Activated T-cell treated with anti-CD3 and anti-CD28 coated beads, Interleukin-2, amount 50 U/mL, for 4 hours (primary cell): ENCODE results near the gene GSTT2B. TPM values are rescaled to one million over a fixed set of nuclear protein-coding genes. Genes with fewer than 3 reads are reported as not detected.
"Not testable (repeated sequence)": the region's sequence is repeated elsewhere in the genome, so short reads cannot be mapped to it uniquely, and the experiment has no call there.

ENCODE experiments used
- ATAC-seq, 2 donors: fragments of 200-7000 bp; cut with Tn5 transposase; one replicate each; pipeline ENCODE4 v1.10.0; 2021
- DNase-seq: peaks from one replicate; pipeline ENCODE4 v3.0.0-alpha.2; 2020
- H3K27me3 Mint-ChIP-seq: one replicate; pipeline ENCODE4 v1.8.0; 2021; ENCODE audit warnings: low read depth, mixed read lengths
- H3K36me3 Mint-ChIP-seq: one replicate; pipeline ENCODE4 v1.8.0; 2022; ENCODE audit warnings: mixed read lengths; ENCODE audit not compliant: insufficient read depth
- H3K4me1 Mint-ChIP-seq: one replicate; pipeline ENCODE4 v1.8.0; 2021; ENCODE audit warnings: low read depth, mixed read lengths
- H3K4me3 Mint-ChIP-seq: one replicate; pipeline ENCODE4 v1.8.0; 2021; ENCODE audit warnings: mild to moderate bottlenecking, moderate library complexity, mixed read lengths
- H3K9me3 Mint-ChIP-seq: one replicate; pipeline ENCODE4 v1.8.0; 2021; ENCODE audit warnings: mixed read lengths
- total RNA-seq, 3 donors: library from RNA; stranded (reverse); gene quantifications; one replicate each; pipeline ENCODE4 v1.2.1, GENCODE V29; 2021

The GSTT2B gene
- total RNA-seq, 3 donors from 2014 or later = not detected

- no peaks in the 10 kb centered on the region for H3K9me3 Mint-ChIP-seq
- ATAC-seq = no peak
- no peak overlapping the region for H3K4me3 Mint-ChIP-seq
- H3K36me3 Mint-ChIP-seq = no peaks in the 10 kb centered on the region
- DNase-seq = no peak
- H3K27me3 Mint-ChIP-seq = no peaks in the 10 kb centered on the region
- H3K4me1 Mint-ChIP-seq = no peaks in the 10 kb centered on the region
Measured at GRCh38 chr22:23938328-23939016, 22.5 kb downstream of the GSTT2B start.

GRCh38 chr22:23926561-23926960, 34.4 kb downstream of the GSTT2B start:
- Mint-ChIP-seq H3K4me1 (no peaks in the 10 kb centered on the region), H3K36me3 (no peaks in the 10 kb centered on the region), H3K9me3 (peaks cover 15% of the 10 kb centered on the region), H3K4me3 (no peak overlapping the region), H3K27me3 (peaks cover 7% of the 10 kb centered on the region)
- ATAC-seq = no peak
- no peak for DNase-seq

- Mint-ChIP-seq H3K36me3 (no peaks in the 10 kb centered on the region), H3K4me1 (no peaks in the 10 kb centered on the region), H3K27me3 (peaks cover 7% of the 10 kb centered on the region)
Measured at GRCh38 chr22:23925020-23925606, 35.9 kb downstream of the GSTT2B start.

DNA sequence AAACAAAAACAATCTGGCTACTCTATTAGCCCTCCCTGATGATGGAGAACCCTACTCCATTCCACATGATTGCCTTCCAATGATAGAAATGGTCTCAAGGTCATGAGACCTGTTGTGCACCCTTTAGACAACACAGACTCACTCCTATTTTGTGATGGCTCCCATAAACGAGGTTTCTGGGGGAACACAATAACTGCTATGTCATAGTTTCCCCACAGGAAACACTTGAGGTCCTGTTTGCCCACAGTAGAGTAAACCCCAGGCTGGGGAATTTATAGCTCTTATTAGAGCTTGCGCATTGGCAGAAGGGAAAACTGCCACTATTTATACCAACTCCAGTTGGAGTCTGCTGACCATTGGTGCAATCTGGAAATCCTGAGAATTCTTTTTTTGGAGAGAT, 38.1 kb downstream of the GSTT2B start:
- H3K9me3 Mint-ChIP-seq = peaks cover 10% of the 10 kb centered on the region
- no peaks in the 10 kb centered on the region for H3K36me3 Mint-ChIP-seq
- H3K4me1 Mint-ChIP-seq = no peaks in the 10 kb centered on the region
- ATAC-seq = no peak
- H3K27me3 Mint-ChIP-seq = peaks cover 7% of the 10 kb centered on the region
- H3K4me3 Mint-ChIP-seq = no peak overlapping the region
- DNase-seq = no peak

More at GRCh38 chr22:23925020-23925606, 35.9 kb downstream of the GSTT2B start:
- ATAC-seq = no peak
- H3K4me3 Mint-ChIP-seq = no peak overlapping the region
- H3K9me3 Mint-ChIP-seq = peaks cover 10% of the 10 kb centered on the region
- no peak for DNase-seq

DNA sequence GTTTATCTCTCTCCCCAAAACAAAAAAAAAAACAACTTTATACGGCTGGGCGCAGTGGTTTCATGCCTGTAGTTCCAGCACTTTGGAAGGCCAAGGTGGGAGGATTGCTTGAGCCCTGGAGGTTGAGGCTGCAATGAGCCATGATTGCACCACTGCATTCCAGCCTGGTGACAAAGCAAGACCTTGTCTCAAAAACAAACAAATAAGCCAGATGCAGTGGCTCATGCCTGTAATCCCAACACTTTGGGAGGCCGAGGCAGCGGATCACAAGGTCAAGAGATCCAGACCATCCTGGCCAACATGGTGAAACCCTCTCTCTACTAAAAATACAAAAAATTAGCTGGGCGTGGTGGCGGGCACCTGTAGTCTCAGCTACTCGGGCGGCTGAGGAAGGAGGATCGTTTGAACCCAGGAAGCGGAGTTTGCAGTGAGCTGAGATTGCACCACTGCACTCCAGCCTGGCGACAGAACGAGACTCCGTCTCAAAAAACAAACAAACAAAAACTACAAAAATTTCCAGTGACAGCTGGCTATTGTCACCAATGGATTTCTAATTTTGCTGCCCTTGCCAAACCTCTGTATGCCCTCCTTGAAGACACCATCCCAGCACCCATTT, 39.3 kb downstream of the GSTT2B start:
- not testable (repeated sequence) for H3K27me3 Mint-ChIP-seq, H3K4me3 Mint-ChIP-seq, H3K4me1 Mint-ChIP-seq, DNase-seq, H3K9me3 Mint-ChIP-seq, ATAC-seq, H3K36me3 Mint-ChIP-seq

- not testable (repeated sequence) for H3K36me3 Mint-ChIP-seq, H3K9me3 Mint-ChIP-seq, H3K27me3 Mint-ChIP-seq, DNase-seq, H3K4me1 Mint-ChIP-seq, H3K4me3 Mint-ChIP-seq, ATAC-seq
Measured at GRCh38 chr22:23920267-23920611, 40.8 kb downstream of the GSTT2B start.

DNA sequence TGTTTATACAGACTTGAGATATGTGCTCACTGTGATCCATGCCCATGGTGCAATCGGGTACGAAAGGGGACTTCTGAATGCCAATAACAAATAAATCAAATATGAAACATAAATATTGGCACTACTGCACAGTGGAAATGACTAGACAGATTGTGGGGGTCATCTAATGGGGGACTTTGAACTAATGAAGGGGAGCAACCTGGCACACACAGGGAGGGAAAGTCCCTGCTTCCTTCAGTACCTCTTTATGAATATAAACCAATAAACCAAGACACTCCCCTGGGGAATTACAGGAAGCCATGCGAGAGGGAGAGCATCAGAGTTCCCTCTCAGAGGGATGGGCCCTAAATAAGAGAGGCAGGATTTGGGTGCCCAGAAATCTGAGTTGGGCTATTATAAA, 45.7 kb downstream of the GSTT2B start:
- Mint-ChIP-seq H3K36me3 (no peaks in the 10 kb centered on the region), H3K4me3 (no peak overlapping the region), H3K4me1 (peaks cover 17% of the 10 kb centered on the region), H3K27me3 (no peaks in the 10 kb centered on the region), H3K9me3 (no peaks in the 10 kb centered on the region)
- no peak for DNase-seq
- no peak for ATAC-seq

DNA sequence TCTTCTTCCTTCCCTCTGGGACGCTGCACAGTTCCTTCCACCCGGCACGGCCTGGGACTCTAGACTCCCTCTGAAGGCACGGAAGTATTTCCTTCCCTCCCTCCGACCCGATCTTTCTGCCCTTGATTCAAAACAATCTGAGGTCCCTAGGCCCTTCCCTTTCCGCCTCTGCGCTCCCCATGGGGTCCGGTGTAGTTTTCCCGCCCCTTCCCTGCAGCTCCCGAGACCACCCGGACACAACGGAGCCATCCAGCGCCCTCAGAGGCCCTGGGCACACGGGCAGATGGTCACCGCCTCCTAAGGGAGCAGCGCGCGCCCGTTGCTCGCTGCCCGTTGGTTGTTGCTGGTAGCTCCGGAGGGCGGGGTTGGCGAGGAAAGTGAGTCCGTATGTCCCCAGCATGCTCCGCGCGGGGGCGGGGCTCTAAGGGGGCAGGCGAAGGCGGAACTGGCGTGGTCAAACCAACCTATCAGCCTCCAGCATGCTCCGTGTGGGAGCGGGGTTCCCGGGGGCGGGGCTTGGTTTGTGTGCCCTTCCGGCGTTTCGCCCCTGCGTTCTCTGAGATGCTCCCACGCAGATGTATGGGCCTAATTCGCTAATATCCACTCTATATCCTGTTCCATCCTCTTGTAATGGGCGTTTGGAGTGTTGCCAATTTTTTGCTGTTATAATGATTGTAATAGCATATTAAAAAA, 47.2 kb downstream of the GSTT2B start:
- DNase-seq (peak; percentile 98), ATAC-seq (peak; percentile 98 to 99)
- Mint-ChIP-seq H3K9me3 (no peaks in the 10 kb centered on the region), H3K4me1 (peaks cover 17% of the 10 kb centered on the region), H3K27me3 (no peaks in the 10 kb centered on the region), H3K4me3 (peak overlapping the region; percentile 97), H3K36me3 (no peaks in the 10 kb centered on the region)

GRCh38 chr22:23913306-23913660, 47.7 kb downstream of the GSTT2B start:
- no peaks in the 10 kb centered on the region for H3K9me3 Mint-ChIP-seq
- peaks cover 17% of the 10 kb centered on the region for H3K4me1 Mint-ChIP-seq
- H3K27me3 Mint-ChIP-seq = peaks cover 2% of the 10 kb centered on the region
- H3K36me3 Mint-ChIP-seq = no peaks in the 10 kb centered on the region
- H3K4me3 Mint-ChIP-seq = peak overlapping the region; percentile 97
- no peak for DNase-seq
- ATAC-seq = peak; percentile 40 to 42

- peaks cover 2% of the 10 kb centered on the region for H3K27me3 Mint-ChIP-seq
- H3K36me3 Mint-ChIP-seq = no peaks in the 10 kb centered on the region
- H3K4me3 Mint-ChIP-seq = peak overlapping the region; percentile 6
- DNase-seq (no peak), ATAC-seq (no peak)
- peaks cover 17% of the 10 kb centered on the region for H3K4me1 Mint-ChIP-seq
- H3K9me3 Mint-ChIP-seq = no peaks in the 10 kb centered on the region
Measured at GRCh38 chr22:23912293-23912903, 48.6 kb downstream of the GSTT2B start.

DNA sequence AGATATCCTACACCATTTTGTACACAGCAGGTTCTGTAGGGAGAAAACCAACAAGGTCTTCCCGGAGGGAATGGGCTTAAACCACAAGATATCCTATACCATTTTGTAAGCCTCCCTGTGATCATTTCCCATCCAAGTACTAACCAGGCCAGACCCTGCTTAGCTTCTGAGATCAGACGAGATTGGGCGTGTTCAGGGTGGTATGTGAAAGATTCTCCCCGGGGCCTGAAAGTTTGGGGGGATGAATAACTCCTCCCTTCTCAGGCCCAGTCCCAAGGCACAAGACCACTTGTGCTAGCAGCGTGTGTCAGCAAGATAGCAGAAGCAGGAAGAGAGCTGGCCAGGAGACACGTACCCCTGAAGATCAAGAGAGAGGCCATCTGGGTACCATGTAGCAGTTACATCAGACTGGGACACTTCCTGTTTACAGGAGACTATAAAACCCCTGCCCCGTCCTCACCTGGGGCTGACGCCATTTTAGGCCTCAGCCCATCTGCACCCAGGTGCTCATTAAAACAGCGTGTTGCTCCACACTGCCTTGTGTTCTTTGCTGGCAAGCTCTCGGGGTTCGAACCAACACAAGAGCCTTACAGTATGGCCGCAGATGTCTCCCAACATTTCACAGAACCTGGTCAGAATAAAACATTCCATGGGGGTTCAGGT, 49.5 kb downstream of the GSTT2B start:
- no peak for ATAC-seq
- no peak for DNase-seq

DNA sequence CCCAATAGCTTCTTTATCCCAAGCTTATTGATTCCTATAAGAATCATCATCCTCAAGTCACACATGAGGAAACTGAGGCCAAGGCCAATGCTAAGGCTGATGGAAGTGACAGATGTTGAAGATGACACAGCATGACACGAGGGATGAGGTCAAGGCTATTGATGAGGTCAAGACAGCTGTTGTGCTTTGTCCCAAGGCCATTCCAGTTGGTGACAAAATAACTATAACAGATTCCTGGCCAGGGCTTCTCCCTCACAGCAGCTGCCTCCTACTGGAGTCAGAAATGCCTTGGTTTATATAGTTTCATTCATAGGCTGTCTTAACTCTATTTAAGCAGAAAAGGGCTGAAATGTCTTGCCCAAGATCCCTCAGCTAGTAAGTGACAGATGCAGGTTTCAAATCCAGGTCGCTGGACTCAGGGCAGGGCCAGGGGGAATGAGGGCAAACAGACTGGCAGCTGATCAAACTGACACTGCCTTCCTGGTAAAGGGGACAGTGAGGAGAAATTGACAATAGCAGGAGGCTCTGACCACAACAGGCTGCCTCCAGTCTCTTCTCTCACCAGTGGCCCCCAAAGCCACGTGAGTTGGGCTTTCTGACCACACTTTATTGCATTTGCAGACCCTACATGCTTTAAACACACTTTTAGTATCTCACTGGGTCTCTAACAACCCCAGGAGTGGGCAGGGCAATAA, 50.4 kb downstream of the GSTT2B start:
- DNase-seq = no peak
- no peak overlapping the region for H3K4me3 Mint-ChIP-seq

More for the DNA sequence above, 49.5 kb downstream of the GSTT2B start:
- Mint-ChIP-seq H3K9me3 (no peaks in the 10 kb centered on the region), H3K27me3 (peaks cover 2% of the 10 kb centered on the region), H3K4me1 (peaks cover 17% of the 10 kb centered on the region), H3K4me3 (no peak overlapping the region), H3K36me3 (no peaks in the 10 kb centered on the region)

DNA sequence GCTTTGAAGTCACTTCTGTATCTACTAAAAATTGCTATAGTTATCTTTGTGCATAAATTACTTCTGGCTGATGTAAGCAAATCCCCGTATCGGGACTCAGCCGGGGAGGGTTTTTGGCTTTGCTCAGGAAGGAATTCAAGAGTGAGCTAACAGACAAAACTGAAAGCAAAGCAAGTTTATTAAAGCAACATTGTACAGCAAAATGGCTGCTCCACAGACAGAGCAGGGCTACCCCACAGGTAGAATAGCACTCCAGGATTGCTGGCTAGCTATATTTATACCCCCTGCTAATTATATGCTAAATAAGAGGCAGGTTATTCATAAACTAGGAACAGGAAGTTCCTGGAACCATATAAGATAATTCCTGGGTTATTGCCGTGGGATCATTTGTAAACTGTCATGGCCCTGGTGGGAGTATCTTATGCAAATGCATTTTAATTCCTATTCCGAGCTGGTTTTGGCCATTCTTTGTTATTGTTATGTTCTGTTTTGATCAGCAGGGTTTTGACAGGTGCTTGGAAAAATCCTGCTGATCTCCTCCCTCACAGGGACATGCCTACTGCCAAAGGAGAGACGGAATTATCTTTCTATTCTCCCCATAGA, 51.6 kb downstream of the GSTT2B start:
- no peak for ATAC-seq
- no peak for DNase-seq
- H3K27me3 Mint-ChIP-seq = peaks cover 5% of the 10 kb centered on the region
- H3K9me3 Mint-ChIP-seq = no peaks in the 10 kb centered on the region
- peaks cover 13% of the 10 kb centered on the region for H3K4me1 Mint-ChIP-seq
- no peak overlapping the region for H3K4me3 Mint-ChIP-seq
- H3K36me3 Mint-ChIP-seq = no peaks in the 10 kb centered on the region

More for the DNA sequence above, 50.4 kb downstream of the GSTT2B start:
- no peak for ATAC-seq
- Mint-ChIP-seq H3K27me3 (peaks cover 2% of the 10 kb centered on the region), H3K9me3 (no peaks in the 10 kb centered on the region), H3K36me3 (no peaks in the 10 kb centered on the region), H3K4me1 (peaks cover 17% of the 10 kb centered on the region)
